Psoas muscle (tissue), 8 donors: ENCODE results near the gene CDK6. TPM values are rescaled to one million over a fixed set of nuclear protein-coding genes. Genes with fewer than 3 reads are reported as not detected.

Experiments used
- ATAC-seq, 4 donors: fragments of 200-7000 bp; cut with Tn5 transposase; one replicate each; pipeline ENCODE4 v1.9.1; 2020; ENCODE audit warnings: moderate library complexity in 3 of 4, mild to moderate bottlenecking in 2 of 4
- DNase-seq, 2 donors: peaks; one replicate each; pipeline ENCODE4 v3.0.0-alpha.2; 2020
- H3K27ac ChIP-seq: fragments of 200-600 bp; one replicate; pipeline ENCODE4 v1.8.0; 2022
- H3K27me3 ChIP-seq, 3 donors: fragments of 200-600 bp in 1 of 3; one replicate each; pipeline versions ENCODE4 v1.6.1 to v1.8.0; 2013 to 2022; ENCODE audit warnings: low read length in 2 of 3, mild to moderate bottlenecking in 2 of 3, moderate library complexity in 1 of 3; ENCODE audit not compliant: insufficient read depth in 3 of 3
- H3K36me3 ChIP-seq, 2 donors: fragments of 200-600 bp in 1 of 2; one replicate each; pipeline versions ENCODE4 v1.6.1 to v1.8.0; 2013 to 2022; ENCODE audit warnings: low read depth in 1 of 2, mild to moderate bottlenecking in 1 of 2, moderate library complexity in 1 of 2; ENCODE audit not compliant: insufficient read depth in 1 of 2
- H3K4me1 ChIP-seq: fragments of 200-600 bp; one replicate; pipeline ENCODE4 v1.8.0; 2022
- H3K4me3 ChIP-seq: fragments of 200-600 bp; one replicate; pipeline ENCODE4 v1.8.0; 2022; ENCODE audit warnings: mild to moderate bottlenecking
- H3K9me3 ChIP-seq: fragments of 200-600 bp; one replicate; pipeline ENCODE4 v1.8.0; 2022
- WGBS, 3 donors: extraction: QIAGEN DNeasy Blood & Tissue Kit; methylation state at CpG; one replicate each; pipeline versions ENCODE4 v1.1.6 to v1.1.7; 2013; 5-methylcytosine and 5-hydroxymethylcytosine counted together
- intact Hi-C, 2 donors: fragments of 100-400 bp; cut with DNase I; formaldehyde crosslinking; loops; one replicate each; pipeline versions ENCODE4 v1.11.0 to v1.14.2; 2022
- polyA plus RNA-seq, 3 donors: library from polyadenylated mRNA; stranded (reverse); fragments of 200-250 nt; gene quantifications; one replicate each; pipeline ENCODE4 v1.2.3, GENCODE V29; 2013
- total RNA-seq, 4 donors: library from RNA; stranded (reverse); fragmentation: NEBNext Ultra II Directional in 2 of 4; extraction: Animal tissue kit (Norgen Biotek cat#: 25700) in 2 of 4; gene quantifications; one replicate each; pipeline versions ENCODE4 v1.2.1 to v1.2.4, GENCODE V29; 2021 to 2023
- TF ChIP-seq, protein P1 (sequence below): fragments of 200-600 bp; IDR thresholded peaks from one replicate; pipeline ENCODE4 v1.8.0; 2022; ENCODE audit warnings: antibody characterized with exemption
- donor health status: healthy with polysubstance abuse.
- donor health status: DM: no; HTN: no; CAD: no; lungs with moderate emphysema.
- donor health status: Bipolar disorder and iron deficiency.
- donor health status: healthy.
- donor health status: DM: yes; HTN: yes; CAD: no.
- donor health status: DM: no; HTN: no; CAD: no.
- donor health status: DM: no; HTN: no; CAD: no.
- donor health status: DM: yes; HTN: yes; CAD: no.

CDK6 gene
- total and polyA plus RNA-seq, 7 donors, result 0.39 to 8.0 (median 3.2) TPM

DNA sequence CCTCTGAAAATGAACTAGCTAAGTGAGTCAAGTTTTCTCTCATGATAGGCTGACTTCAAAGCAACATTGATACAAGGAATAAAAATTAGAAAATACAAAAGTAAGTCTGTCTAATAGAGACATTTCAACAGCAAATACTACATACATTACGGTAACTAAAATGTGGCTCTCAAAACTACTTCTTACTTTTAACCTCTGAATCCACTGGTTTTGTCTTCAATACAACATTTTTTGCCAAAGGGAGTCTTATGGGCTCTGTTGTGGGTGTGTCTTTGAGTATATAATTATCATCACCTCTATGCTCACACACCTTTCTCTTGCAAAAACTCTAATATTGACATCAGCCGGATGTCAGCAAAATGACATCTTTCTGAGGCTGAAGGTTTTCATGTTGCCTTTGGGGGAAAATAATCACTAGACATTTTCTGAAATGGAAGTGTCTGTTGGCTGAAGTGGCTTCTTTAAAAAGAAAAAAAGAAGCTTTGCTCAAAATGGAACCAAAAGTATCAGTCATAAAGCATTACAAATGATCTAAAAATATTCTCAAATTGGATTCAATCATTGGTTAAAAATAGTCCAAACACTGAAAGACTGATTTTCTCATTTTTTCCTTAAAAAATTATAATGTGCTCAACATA, 204.4 kb downstream of the CDK6 start:
- TF ChIP-seq, protein P1, sequence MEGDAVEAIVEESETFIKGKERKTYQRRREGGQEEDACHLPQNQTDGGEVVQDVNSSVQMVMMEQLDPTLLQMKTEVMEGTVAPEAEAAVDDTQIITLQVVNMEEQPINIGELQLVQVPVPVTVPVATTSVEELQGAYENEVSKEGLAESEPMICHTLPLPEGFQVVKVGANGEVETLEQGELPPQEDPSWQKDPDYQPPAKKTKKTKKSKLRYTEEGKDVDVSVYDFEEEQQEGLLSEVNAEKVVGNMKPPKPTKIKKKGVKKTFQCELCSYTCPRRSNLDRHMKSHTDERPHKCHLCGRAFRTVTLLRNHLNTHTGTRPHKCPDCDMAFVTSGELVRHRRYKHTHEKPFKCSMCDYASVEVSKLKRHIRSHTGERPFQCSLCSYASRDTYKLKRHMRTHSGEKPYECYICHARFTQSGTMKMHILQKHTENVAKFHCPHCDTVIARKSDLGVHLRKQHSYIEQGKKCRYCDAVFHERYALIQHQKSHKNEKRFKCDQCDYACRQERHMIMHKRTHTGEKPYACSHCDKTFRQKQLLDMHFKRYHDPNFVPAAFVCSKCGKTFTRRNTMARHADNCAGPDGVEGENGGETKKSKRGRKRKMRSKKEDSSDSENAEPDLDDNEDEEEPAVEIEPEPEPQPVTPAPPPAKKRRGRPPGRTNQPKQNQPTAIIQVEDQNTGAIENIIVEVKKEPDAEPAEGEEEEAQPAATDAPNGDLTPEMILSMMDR, result no peak
- WGBS, 3 donors, result 84 to 96% (median 92%) methylated on average over 2 of the region's 2 CpGs
- no peaks in the 10 kb centered on the region for H3K9me3 ChIP-seq
- no peak for DNase-seq
- peaks cover 13% of the 10 kb centered on the region for H3K4me1 ChIP-seq
- H3K4me3 ChIP-seq, result no peak overlapping the region
- intact Hi-C loops, result no loop called here
- no peaks in the 10 kb centered on the region for H3K27me3 ChIP-seq
- ATAC-seq, result no peak
- no peaks in the 10 kb centered on the region for H3K36me3 ChIP-seq
- no peak overlapping the region for H3K27ac ChIP-seq

DNA sequence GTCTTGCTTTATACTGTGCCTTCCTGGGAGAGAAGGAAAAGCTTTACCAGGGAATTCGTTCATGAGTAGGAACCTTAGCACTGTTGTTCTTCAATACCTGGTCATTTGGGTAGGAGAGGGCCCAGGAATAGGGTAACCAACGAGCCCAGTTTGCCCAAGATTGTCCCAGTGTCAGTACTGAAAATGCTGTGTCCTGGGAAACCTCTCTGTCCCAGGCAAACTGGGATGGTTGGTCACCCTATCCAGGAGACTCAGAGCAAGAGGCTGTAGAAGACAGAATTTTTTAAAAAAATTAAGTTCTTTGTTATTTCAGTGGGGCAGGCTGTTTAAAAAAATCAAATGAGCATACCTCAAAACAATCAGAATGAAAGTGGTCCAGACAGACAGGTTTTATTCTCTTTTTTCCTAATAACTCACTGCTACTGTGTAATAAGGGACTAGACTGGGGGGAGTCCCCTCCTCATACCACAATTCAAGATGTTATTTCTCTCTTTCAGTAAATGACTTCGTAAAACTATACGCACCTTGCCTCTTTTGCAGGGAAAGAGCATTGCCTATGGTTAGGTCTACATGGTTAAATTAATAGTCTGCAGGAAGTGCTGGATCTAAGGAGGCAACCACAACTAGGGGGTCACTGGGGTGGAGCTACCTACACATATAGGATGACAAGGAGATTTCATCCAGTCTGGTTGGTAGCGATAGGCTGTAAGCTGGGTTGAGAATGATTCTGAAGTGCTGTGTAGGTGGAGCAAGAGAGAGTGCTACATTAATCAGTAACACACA, 205.1 kb downstream of the CDK6 start:
- intact Hi-C loops, result no loop called here
- Histone ChIP-seq H3K27me3 (no peaks in the 10 kb centered on the region), H3K9me3 (no peaks in the 10 kb centered on the region), H3K4me3 (no peak overlapping the region), H3K27ac (no peak overlapping the region), H3K36me3 (no peaks in the 10 kb centered on the region), H3K4me1 (peaks cover 13% of the 10 kb centered on the region)
- WGBS, 3 donors, result 87 to 90% (median 89%) methylated on average over 5 of the region's 5 CpGs
- TF ChIP-seq, protein P1, result no peak
- DNase-seq (no peak), ATAC-seq (no peak)

DNA sequence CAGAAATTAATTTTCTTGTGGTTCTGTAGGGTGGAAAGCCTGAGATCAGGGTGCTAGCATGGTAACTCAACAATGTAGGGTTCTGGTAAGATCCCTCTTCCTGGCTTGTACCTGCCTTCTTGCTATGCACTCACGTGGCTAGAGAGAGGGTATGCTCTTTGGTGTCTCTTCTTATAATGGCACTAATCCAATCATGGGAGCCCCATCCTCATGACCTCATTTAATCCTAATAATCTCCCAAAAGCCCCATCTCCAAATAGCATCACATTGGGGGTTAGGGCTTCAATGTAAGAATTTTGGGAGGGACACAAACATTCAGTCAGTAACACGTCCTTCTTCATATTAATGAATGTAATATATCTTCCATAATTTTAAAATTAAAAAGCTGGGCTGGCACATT, 206.6 kb downstream of the CDK6 start:
- DNase-seq (no peak), ATAC-seq (no peak)
- H3K36me3 ChIP-seq, result no peaks in the 10 kb centered on the region
- no peaks in the 10 kb centered on the region for H3K9me3 ChIP-seq
- 88 to 98% (median 93%) methylated on average over 2 of the region's 2 CpGs for WGBS, 3 donors
- no peak overlapping the region for H3K4me3 ChIP-seq
- peaks cover 13% of the 10 kb centered on the region for H3K4me1 ChIP-seq
- H3K27me3 ChIP-seq, result no peaks in the 10 kb centered on the region
- intact Hi-C loops, result no loop called here
- TF ChIP-seq, protein P1, result no peak
- no peak overlapping the region for H3K27ac ChIP-seq

DNA sequence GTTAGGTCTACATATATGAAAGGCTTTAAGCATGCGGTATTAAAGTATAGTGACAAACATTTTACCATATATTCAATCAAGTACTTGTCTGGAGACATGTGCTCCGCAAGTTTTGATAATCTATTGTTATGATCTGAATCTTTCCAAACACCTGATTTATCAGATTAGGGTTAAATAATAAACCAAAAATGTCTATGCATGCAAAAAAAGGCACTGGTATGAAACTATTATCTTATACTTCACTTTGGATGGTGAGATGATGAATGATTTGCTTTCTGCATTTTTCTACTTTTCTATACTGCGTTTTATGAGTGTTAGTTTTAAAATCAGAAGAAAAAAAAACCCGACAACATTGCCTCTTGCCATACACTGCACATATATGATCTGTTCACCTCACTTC, 208.4 kb downstream of the CDK6 start:
- DNase-seq (no peak), ATAC-seq (no peak)
- no peaks in the 10 kb centered on the region for H3K36me3 ChIP-seq
- TF ChIP-seq, protein P1, result no peak
- H3K27me3 ChIP-seq, result no peaks in the 10 kb centered on the region
- H3K4me1 ChIP-seq, result peaks cover 2% of the 10 kb centered on the region
- H3K9me3 ChIP-seq, result no peaks in the 10 kb centered on the region
- no peak overlapping the region for H3K27ac ChIP-seq
- intact Hi-C loops, result no loop called here
- WGBS, 3 donors, result 95 to 99% (median 96%) methylated on average over 4 of the region's 4 CpGs
- no peak overlapping the region for H3K4me3 ChIP-seq
